ENCODE measurements around the gene PTGIS.

- TF ChIP-seq, protein P1, sequence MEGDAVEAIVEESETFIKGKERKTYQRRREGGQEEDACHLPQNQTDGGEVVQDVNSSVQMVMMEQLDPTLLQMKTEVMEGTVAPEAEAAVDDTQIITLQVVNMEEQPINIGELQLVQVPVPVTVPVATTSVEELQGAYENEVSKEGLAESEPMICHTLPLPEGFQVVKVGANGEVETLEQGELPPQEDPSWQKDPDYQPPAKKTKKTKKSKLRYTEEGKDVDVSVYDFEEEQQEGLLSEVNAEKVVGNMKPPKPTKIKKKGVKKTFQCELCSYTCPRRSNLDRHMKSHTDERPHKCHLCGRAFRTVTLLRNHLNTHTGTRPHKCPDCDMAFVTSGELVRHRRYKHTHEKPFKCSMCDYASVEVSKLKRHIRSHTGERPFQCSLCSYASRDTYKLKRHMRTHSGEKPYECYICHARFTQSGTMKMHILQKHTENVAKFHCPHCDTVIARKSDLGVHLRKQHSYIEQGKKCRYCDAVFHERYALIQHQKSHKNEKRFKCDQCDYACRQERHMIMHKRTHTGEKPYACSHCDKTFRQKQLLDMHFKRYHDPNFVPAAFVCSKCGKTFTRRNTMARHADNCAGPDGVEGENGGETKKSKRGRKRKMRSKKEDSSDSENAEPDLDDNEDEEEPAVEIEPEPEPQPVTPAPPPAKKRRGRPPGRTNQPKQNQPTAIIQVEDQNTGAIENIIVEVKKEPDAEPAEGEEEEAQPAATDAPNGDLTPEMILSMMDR (IDR thresholded peaks at IDR 0.05; ENCODE audit: extremely low read depth in 1 of 2, insufficient read depth in 1 of 2, low read depth in 1 of 2, low read length in 2 of 2), result no peak
- TF ChIP-seq POLR2A (IDR thresholded peaks at IDR 0.05; ENCODE audit: low read depth, low read length), result no peak
- no peak for TF ChIP-seq EZH2 (IDR thresholded peaks at IDR 0.05; ENCODE audit: borderline replicate concordance, low read depth, low read length, severe bottlenecking)
- no peak for TF ChIP-seq POLR2AphosphoS5 (IDR thresholded peaks at IDR 0.05; ENCODE audit: insufficient read depth, low read depth, low read length)
- TF ChIP-seq, protein P2, sequence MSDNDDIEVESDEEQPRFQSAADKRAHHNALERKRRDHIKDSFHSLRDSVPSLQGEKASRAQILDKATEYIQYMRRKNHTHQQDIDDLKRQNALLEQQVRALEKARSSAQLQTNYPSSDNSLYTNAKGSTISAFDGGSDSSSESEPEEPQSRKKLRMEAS (IDR thresholded peaks at IDR 0.05; ENCODE audit: insufficient read depth, insufficient read length), result no peak
- TF ChIP-seq JUN (IDR thresholded peaks at IDR 0.05; ENCODE audit: borderline replicate concordance, insufficient read depth, insufficient read length, low read depth), result no peak
- no peak for TF ChIP-seq MYC (IDR thresholded peaks at IDR 0.05; ENCODE audit: low read depth, low read length)
- TF ChIP-seq FOS (IDR thresholded peaks at IDR 0.05; ENCODE audit: borderline replicate concordance, insufficient read depth, low read length), result no peak
These were observed 24.7 kb downstream of the PTGIS start for GRCh38 chr20:49543071-49543857.
